ENCODE data around the gene ASPG.

DNA sequence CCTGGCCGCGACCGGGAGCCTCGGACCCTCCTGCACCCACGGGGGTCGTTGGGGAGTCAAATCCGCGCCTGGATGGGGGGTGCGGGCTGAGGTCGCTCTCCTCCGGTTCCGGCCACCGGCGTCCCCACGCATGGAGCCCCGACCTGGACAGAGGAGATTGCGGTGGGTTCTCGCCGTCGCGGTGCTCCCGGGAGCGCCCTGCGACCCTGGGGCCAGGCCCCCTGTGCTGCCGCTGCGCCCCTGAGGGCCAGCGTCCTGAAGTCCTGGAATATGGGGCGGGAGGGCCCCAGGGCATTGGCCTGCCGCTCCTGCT is 345 bp downstream of the ASPG start:
- TF ChIP-seq, protein P1, sequence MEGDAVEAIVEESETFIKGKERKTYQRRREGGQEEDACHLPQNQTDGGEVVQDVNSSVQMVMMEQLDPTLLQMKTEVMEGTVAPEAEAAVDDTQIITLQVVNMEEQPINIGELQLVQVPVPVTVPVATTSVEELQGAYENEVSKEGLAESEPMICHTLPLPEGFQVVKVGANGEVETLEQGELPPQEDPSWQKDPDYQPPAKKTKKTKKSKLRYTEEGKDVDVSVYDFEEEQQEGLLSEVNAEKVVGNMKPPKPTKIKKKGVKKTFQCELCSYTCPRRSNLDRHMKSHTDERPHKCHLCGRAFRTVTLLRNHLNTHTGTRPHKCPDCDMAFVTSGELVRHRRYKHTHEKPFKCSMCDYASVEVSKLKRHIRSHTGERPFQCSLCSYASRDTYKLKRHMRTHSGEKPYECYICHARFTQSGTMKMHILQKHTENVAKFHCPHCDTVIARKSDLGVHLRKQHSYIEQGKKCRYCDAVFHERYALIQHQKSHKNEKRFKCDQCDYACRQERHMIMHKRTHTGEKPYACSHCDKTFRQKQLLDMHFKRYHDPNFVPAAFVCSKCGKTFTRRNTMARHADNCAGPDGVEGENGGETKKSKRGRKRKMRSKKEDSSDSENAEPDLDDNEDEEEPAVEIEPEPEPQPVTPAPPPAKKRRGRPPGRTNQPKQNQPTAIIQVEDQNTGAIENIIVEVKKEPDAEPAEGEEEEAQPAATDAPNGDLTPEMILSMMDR (optimal IDR thresholded peaks at IDR 0.05 in 1 of 3, IDR thresholded peaks at IDR 0.05 in 1 of 3, conservative IDR thresholded peaks at IDR 0.05 in 1 of 3; ENCODE audit: extremely low read depth in 1 of 3, insufficient read depth in 2 of 3, low read length in 3 of 3), result no peak
- no peak for TF ChIP-seq EZH2 (IDR thresholded peaks at IDR 0.05; ENCODE audit: low read length)

All from keratinocyte (primary cell).